ENCODE results near the gene HBEGF. TPM values are rescaled to one million over a fixed set of nuclear protein-coding genes. Genes with fewer than 3 reads are reported as not detected.

The HBEGF gene
- total and polyA plus RNA-seq, 10 of the 15 experiments (the other 5 are each of a cell fraction or from before 2014, with no cell fraction given): 0.87 to 3.1 (median 2.1) TPM

DNA sequence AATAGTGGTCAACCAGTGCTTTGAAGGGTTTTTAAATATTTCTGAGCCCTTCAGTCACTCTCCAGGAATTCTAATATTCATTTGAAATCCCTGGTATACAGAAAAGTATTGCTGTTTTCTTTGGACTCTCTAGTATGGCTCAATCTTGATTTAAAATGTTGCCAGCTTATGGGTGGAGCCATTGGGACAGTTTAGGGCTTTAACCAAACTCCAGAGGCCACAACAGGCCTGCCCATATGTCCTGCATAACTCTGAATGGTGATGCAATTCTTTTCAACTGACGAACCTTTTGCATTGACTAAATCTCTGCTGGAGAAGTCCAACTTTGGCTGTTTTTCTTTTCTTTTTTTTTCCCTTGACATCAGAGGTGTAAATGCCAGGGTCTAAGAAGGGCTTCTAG, 44.9 kb upstream of the HBEGF start (continued):
- TF ChIP-seq FOXM1 (IDR thresholded peaks at IDR 0.05; ENCODE audit: low read depth, low read length): no peak

DNA sequence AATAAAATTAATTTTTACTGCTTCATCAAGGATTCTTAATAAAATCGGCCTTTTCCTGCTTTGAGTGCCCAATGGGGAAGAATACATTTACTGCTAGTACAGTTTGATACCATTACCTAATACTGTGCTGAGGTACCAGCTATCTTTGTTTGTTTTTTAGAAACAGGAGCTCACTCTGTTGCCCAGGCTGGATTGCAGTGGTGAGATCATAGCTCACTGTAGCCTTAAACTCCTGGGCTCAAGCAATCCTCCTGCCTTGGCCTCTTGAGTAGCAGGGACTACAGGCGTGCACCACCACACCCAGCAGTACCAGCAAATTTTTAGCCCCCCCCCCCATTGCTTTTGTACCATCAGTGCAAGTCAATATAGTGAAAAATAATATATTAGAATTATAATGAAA, 41.6 kb upstream of the HBEGF start:
- Histone ChIP-seq H3K9ac (ENCODE audit: control insufficient read depth, insufficient read depth, low read length) (no peak overlapping the region), H3K27ac (ENCODE audit: control insufficient read depth, insufficient read depth) (no peak overlapping the region), H2AFZ (ENCODE audit: control insufficient read depth, low read depth, low read length) (no peak overlapping the region), H3K27me3 (replicated peaks in 1 of 2; ENCODE audit: control insufficient read depth in 2 of 2, insufficient read depth in 2 of 2, low read length in 1 of 2) (no peaks in the 10 kb centered on the region), H4K20me1 (ENCODE audit: control insufficient read depth, insufficient read depth) (no peaks in the 10 kb centered on the region), H3K4me2 (ENCODE audit: control insufficient read depth, insufficient read depth) (no peak overlapping the region), H3K4me3 (no peak overlapping the region), H3K79me2 (ENCODE audit: control insufficient read depth, insufficient read depth, low read length) (no peaks in the 10 kb centered on the region), H3K4me1 (ENCODE audit: control insufficient read depth, insufficient read depth, low read length) (no peaks in the 10 kb centered on the region), H3K9me3 (replicated peaks; ENCODE audit: control insufficient read depth, insufficient read depth, low read length) (no peaks in the 10 kb centered on the region), H3K36me3 (ENCODE audit: control insufficient read depth in 2 of 2, insufficient read depth in 2 of 2, low read length in 1 of 2) (no peaks in the 10 kb centered on the region)
- DNase-seq (ENCODE audit: low read depth, low spot score) (no peak), ATAC-seq (no peak), FAIRE-seq (no peak)
- CTCF ChIA-PET: interaction anchor here (1.0 to 4.6 kb wide), 6 partner anchors 11 to 601 kb away, joined by 3 to 28 read pairs (median 5); no protein-coding TSS in a partner anchor
- 92% methylated on average over 2 of the region's 2 CpGs for WGBS (ENCODE audit: insufficient coverage, insufficient replicate concordance, low lambda C conversion rate, missing lambda C conversion rate)
- BruUV-seq (replicated peaks): no TSS peak
- RAD21 ChIA-PET (ENCODE audit: unreplicated experiment): no interaction called here
- in situ Hi-C loops (cut with MboI) (no loop called here), intact Hi-C loops (cut with micrococcal nuclease; ENCODE audit: unreplicated experiment) (no loop called here)
- POLR2A ChIA-PET: interaction anchor here (1.0 to 1.5 kb wide), 2 partner anchors 165 to 650 kb away, joined by 3 read pairs; no protein-coding TSS in a partner anchor
- SMC1A ChIA-PET (ENCODE audit: uncharacterized antibody, unreplicated experiment): interaction anchor here (0.7 to 1.3 kb wide), 2 partner anchors 16 to 208 kb away, joined by 3 to 5 read pairs; no protein-coding TSS in a partner anchor
- TF ChIP-seq MYC (IDR thresholded peaks at IDR 0.05; ENCODE audit: insufficient read depth, insufficient read length, insufficient replicate concordance, low read length, severe bottlenecking) (no peak), SIX5 (IDR thresholded peaks at IDR 0.05; ENCODE audit: low read depth, low read length, severe bottlenecking) (no peak), SUPT20H (IDR thresholded peaks at IDR 0.05; ENCODE audit: borderline replicate concordance, control insufficient read depth, low read depth, low read length) (no peak), SREBF1 (IDR thresholded peaks at IDR 0.05; ENCODE audit: low read length) (no peak), NFXL1 (IDR thresholded peaks at IDR 0.05; ENCODE audit: borderline replicate concordance) (no peak), SPI1 (IDR thresholded peaks at IDR 0.05; ENCODE audit: borderline replicate concordance, insufficient read depth, low read depth, low read length) (no peak), YBX1 (IDR thresholded peaks at IDR 0.05) (no peak)
- TF ChIP-seq, protein P1, sequence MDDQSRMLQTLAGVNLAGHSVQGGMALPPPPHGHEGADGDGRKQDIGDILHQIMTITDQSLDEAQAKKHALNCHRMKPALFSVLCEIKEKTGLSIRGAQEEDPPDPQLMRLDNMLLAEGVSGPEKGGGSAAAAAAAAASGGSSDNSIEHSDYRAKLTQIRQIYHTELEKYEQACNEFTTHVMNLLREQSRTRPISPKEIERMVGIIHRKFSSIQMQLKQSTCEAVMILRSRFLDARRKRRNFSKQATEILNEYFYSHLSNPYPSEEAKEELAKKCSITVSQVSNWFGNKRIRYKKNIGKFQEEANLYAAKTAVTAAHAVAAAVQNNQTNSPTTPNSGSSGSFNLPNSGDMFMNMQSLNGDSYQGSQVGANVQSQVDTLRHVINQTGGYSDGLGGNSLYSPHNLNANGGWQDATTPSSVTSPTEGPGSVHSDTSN (IDR thresholded peaks at IDR 0.05; ENCODE audit: insufficient replicate concordance, low read depth, low read length): no peak

Measured in GM12878 (cell line).